AG20443 (cell line): Measurements from ENCODE around the gene ASTN1.

ENCODE experiments used
- DNase-seq: peaks from one replicate; pipeline ENCODE4 v3.0.0; 2012; ENCODE audit warnings: low spot score, mixed read lengths

ASTN1 gene

GRCh38 chr1:176993587-176993986 is 170.9 kb downstream of the ASTN1 start:
- no peak for DNase-seq

- no peak for DNase-seq
Measured at GRCh38 chr1:176989754-176990153, 174.8 kb downstream of the ASTN1 start.

- DNase-seq, result no peak
Measured at GRCh38 chr1:176989023-176989422, 175.5 kb downstream of the ASTN1 start.

- no peak for DNase-seq
Measured at GRCh38 chr1:176987016-176987415, 177.5 kb downstream of the ASTN1 start.

- no peak for DNase-seq
Measured at GRCh38 chr1:176983731-176984130, 180.8 kb downstream of the ASTN1 start.

GRCh38 chr1:176976771-176977170 is 187.7 kb downstream of the ASTN1 start:
- DNase-seq, result no peak

- DNase-seq, result no peak
Measured at GRCh38 chr1:176976225-176976624, 188.3 kb downstream of the ASTN1 start.

- DNase-seq, result no peak
Measured at GRCh38 chr1:176964687-176965086, 199.8 kb downstream of the ASTN1 start.

GRCh38 chr1:176963181-176963580 is 201.3 kb downstream of the ASTN1 start:
- no peak for DNase-seq

- no peak for DNase-seq
Measured at GRCh38 chr1:176961678-176962077, 202.8 kb downstream of the ASTN1 start.

GRCh38 chr1:176959191-176959820 is 205.2 kb downstream of the ASTN1 start:
- no peak for DNase-seq

GRCh38 chr1:176957603-176958002 is 206.9 kb downstream of the ASTN1 start:
- no peak for DNase-seq

GRCh38 chr1:176954242-176954641 is 210.3 kb downstream of the ASTN1 start:
- no peak for DNase-seq

GRCh38 chr1:176950736-176951324 is 213.7 kb downstream of the ASTN1 start:
- DNase-seq, result no peak

GRCh38 chr1:176949033-176949662 is 215.4 kb downstream of the ASTN1 start:
- DNase-seq, result peak; percentile 55

- DNase-seq, result no peak
Measured at GRCh38 chr1:176944606-176945005, 219.9 kb downstream of the ASTN1 start.

GRCh38 chr1:176943783-176944182 is 220.7 kb downstream of the ASTN1 start:
- DNase-seq, result no peak

- no peak for DNase-seq
Measured at GRCh38 chr1:176942346-176942745, 222.2 kb downstream of the ASTN1 start.

- DNase-seq, result no peak
Measured at GRCh38 chr1:176939993-176940392, 224.5 kb downstream of the ASTN1 start.

GRCh38 chr1:176938375-176938774 is 226.1 kb downstream of the ASTN1 start:
- no peak for DNase-seq

- no peak for DNase-seq
Measured at GRCh38 chr1:176934370-176934769, 230.1 kb downstream of the ASTN1 start.

- DNase-seq, result no peak
Measured at GRCh38 chr1:176932114-176933104, 232.1 kb downstream of the ASTN1 start.
